GM23248 (cell line): Measurements from ENCODE around the gene WTAP.
"Not testable (repeated sequence)": the region's sequence is repeated elsewhere in the genome, so short reads cannot be mapped to it uniquely, and the experiment has no call there.

Experiments used
- EZH2 ChIP-seq: fragments of 200-600 bp; sonication (generic); IDR thresholded peaks from 2 replicates; pipeline ENCODE4 v1.6.1; 2018; ENCODE audit warnings: antibody characterized with exemption, mild to moderate bottlenecking; ENCODE audit not compliant: insufficient read depth, poor library complexity, severe bottlenecking
- EZH2phosphoT487 ChIP-seq: fragments of 200-600 bp; sonication (generic); IDR thresholded peaks from 2 replicates; pipeline ENCODE4 v1.6.1; 2018; ENCODE audit warnings: antibody characterized with exemption, moderate library complexity, mild to moderate bottlenecking, low read depth; ENCODE audit not compliant: insufficient read depth

GRCh38 chr6:159725208-159725607 is 2.1 kb upstream of the WTAP start:
- TF ChIP-seq EZH2, EZH2phosphoT487: not testable (repeated sequence)
